K562 (cell line): Measurements from ENCODE around the gene SPRR3. TPM values are rescaled to one million over a fixed set of nuclear protein-coding genes. Genes with fewer than 3 reads are reported as not detected.
A peak's percentile ranks its signal among the peaks of the same experiment; 100 is the strongest.

ENCODE experiments used
- ATAC-seq: fragments of 200-7000 bp; cut with Tn5 transposase; 3 replicates; pipeline ENCODE4 v1.9.1; 2020; ENCODE audit warnings: moderate library complexity
- BruUV-seq: library from RNA; stranded (reverse); fragments of 400-500 nt; replicated peaks from 2 replicates; lab custom pipeline; 2021; lab: Mats Ljungman, UMichigan
- CTCF ChIA-PET: fragments of 300-600 bp; formaldehyde crosslinking; extraction: SDS; loops from one replicate; lab custom pipeline; 2021; ENCODE audit warnings: low intra/inter-chr PET ratio; lab: Yijun Ruan, JAX
- POLR2A ChIA-PET: fragments of 300-600, 350-650 bp; sonication (Branson Sonifier 250); formaldehyde crosslinking; extraction: SDS; loops from one replicate; lab custom pipeline; 2021; ENCODE audit warnings: antibody characterized with exemption, inconsistent platforms; lab: Yijun Ruan, JAX
- DNase-seq, 4 experiments: peaks; one replicate each; pipeline versions ENCODE4 v3.0.0 to v3.0.0-alpha.2; 2011 to 2018; ENCODE audit warnings: low spot score in 3 of 4, mixed read lengths in 3 of 4; ENCODE audit errors: extremely low read depth in 1 of 4
- FAIRE-seq: peaks from 2 replicates; lab custom pipeline; 2011; peaks lifted over from hg19 to GRCh38; lab: Jason Lieb, UNC
- H2AFZ ChIP-seq: 2 replicates; pipeline ENCODE4 v1.6.0; 2011; ENCODE audit warnings: low read depth, low read length, control low read depth, inconsistent platforms
- H3K27ac ChIP-seq: fragments of 200-600 bp; 3 replicates; pipeline ENCODE4 v1.8.0; 2011; ENCODE audit warnings: low read depth, mild to moderate bottlenecking, control low read depth, inconsistent platforms, low read length, moderate library complexity, mixed read lengths; ENCODE audit errors: extremely low read depth
- H3K27me3 ChIP-seq, 2 experiments: fragments of 300-600 bp in 1 of 2; 2 replicates in 1 of 2; 3 replicates in 1 of 2; pipeline versions ENCODE4 v1.6.0 to v1.8.0; 2011; ENCODE audit warnings: inconsistent platforms in 2 of 2, low read length in 2 of 2, mild to moderate bottlenecking in 1 of 2, mixed read lengths in 1 of 2, moderate library complexity in 1 of 2; ENCODE audit not compliant: control insufficient read depth in 2 of 2, insufficient read depth in 2 of 2
- H3K36me3 ChIP-seq: fragments of 300-600 bp; 3 replicates; pipeline ENCODE4 v1.8.0; 2011; ENCODE audit warnings: mild to moderate bottlenecking, low read length, inconsistent platforms; ENCODE audit not compliant: control insufficient read depth, insufficient read depth
- H3K4me1 ChIP-seq, 2 experiments: fragments of 200-600 bp in 1 of 2; replicated peaks in 1 of 2; 2 replicates in 1 of 2; 3 replicates in 1 of 2; pipeline versions ENCODE4 v1.5.1 to v1.8.0; 2011; ENCODE audit warnings: inconsistent platforms in 2 of 2, low read length in 2 of 2, mild to moderate bottlenecking in 1 of 2, mixed read lengths in 1 of 2, moderate library complexity in 1 of 2; ENCODE audit not compliant: control insufficient read depth in 2 of 2, insufficient read depth in 2 of 2
- H3K4me2 ChIP-seq: 2 replicates; pipeline ENCODE4 v1.6.1; 2011; ENCODE audit warnings: low read length, control low read depth, inconsistent platforms, mixed read lengths; ENCODE audit not compliant: insufficient read depth
- H3K4me3 ChIP-seq: fragments of 200-600 bp; sonication (generic), shearing (Covaris generic); 2 replicates; pipeline ENCODE4 v1.5.1; 2016; ENCODE audit warnings: control low read depth, inconsistent platforms
- H3K79me2 ChIP-seq: fragments of 200-600 bp; 3 replicates; pipeline ENCODE4 v1.8.0; 2011; ENCODE audit warnings: low read length, inconsistent platforms; ENCODE audit not compliant: control insufficient read depth, insufficient read depth
- H3K9ac ChIP-seq, 2 experiments: 2 replicates each; pipeline versions ENCODE4 v1.6.0 to v1.6.1; 2011; ENCODE audit warnings: low read depth in 2 of 2, low read length in 2 of 2, control low read depth in 1 of 2, inconsistent platforms in 1 of 2, mild to moderate bottlenecking in 1 of 2, mixed read lengths in 1 of 2; ENCODE audit not compliant: insufficient read depth in 1 of 2
- H3K9me1 ChIP-seq: one replicate; pipeline ENCODE4 v1.6.0; 2011; ENCODE audit warnings: inconsistent platforms, mild to moderate bottlenecking, low read length, moderate library complexity; ENCODE audit not compliant: control insufficient read depth, insufficient read depth
- H3K9me3 ChIP-seq: replicated peaks from 2 replicates; pipeline ENCODE4 v1.5.1; 2011; ENCODE audit warnings: low read depth, low read length, inconsistent platforms; ENCODE audit not compliant: control insufficient read depth, insufficient read depth
- H4K20me1 ChIP-seq: replicated peaks from 2 replicates; pipeline ENCODE4 v1.6.1; 2011; ENCODE audit warnings: low read length, inconsistent platforms, mixed read lengths; ENCODE audit not compliant: control insufficient read depth, insufficient read depth
- MEIS2 ChIP-seq: fragments of 450-650 bp; IDR thresholded peaks from 2 replicates; pipeline ENCODE4 v1.6.1; 2014; ENCODE audit warnings: mild to moderate bottlenecking; ENCODE audit not compliant: partially characterized antibody
- SETDB1 ChIP-seq: IDR thresholded peaks from one replicate; pipeline ENCODE4 v1.6.1; 2012; ENCODE audit warnings: low read length, control low read depth, inconsistent platforms
- ZC3H8 ChIP-seq: fragments of 450-650 bp; IDR thresholded peaks from 2 replicates; pipeline ENCODE4 v1.6.1; 2017
- WGBS: fragments of 100-300 bp; shearing (Covaris generic); methylation state at CpG from one replicate; pipeline ENCODE4 v1.1.6; 2016; ENCODE audit warnings: low coverage, mixed read lengths; ENCODE audit not compliant: insufficient coverage; ENCODE audit errors: missing lambda C conversion rate; 5-methylcytosine and 5-hydroxymethylcytosine counted together
- in situ Hi-C: fragments of 300-500 bp; cut with MboI; formaldehyde crosslinking; loops from 4 replicates; pipeline ENCODE4 v1.15.0; 2018; ENCODE audit warnings: inconsistent platforms, mixed read lengths
- intact Hi-C: fragments of 100-400 bp; cut with micrococcal nuclease; formaldehyde crosslinking; loops from 2 replicates; pipeline ENCODE4 v1.14.2; 2022
- polyA plus RNA-seq, 8 experiments: library from polyadenylated mRNA; depleted of rRNA in 4 of 8; stranded (reverse) in 5 of 8; unstranded in 3 of 8; fragments of >200 nt; fragmentation: Nextera tagmentation in 2 of 8; fragmentation: Illumina TruSeq in 1 of 8; extraction: Ambion mirVana in 2 of 8; extraction: Trizol in 1 of 8; gene quantifications; 2 replicates each; pipeline versions ENCODE4 v1.2.1 to v1.2.3, GENCODE V29; 2011 to 2014; ENCODE audit warnings: inconsistent platforms in 1 of 8, missing spikeins in 1 of 8
- total RNA-seq, 7 experiments: library from RNA; depleted of rRNA in 6 of 7; stranded (reverse); fragments of >200 nt in 6 of 7; fragmentation: Illumina TruSeq in 2 of 7; extraction: Trizol in 2 of 7; gene quantifications; 2 replicates each; pipeline versions ENCODE4 v1.2.1 to v1.2.3, GENCODE V29; 2011 to 2021; ENCODE audit warnings: low replicate concordance in 1 of 7
- TF ChIP-seq, protein P1 (sequence below): fragments of 250-450 bp; sonication (Bioruptor Pico); IDR thresholded peaks from 2 replicates; pipeline ENCODE4 v1.4.0; 2020

Gene SPRR3
- total and polyA plus RNA-seq, 9 of the 15 experiments (the other 6 are each of a cell fraction or from before 2014, with no cell fraction given) = not detected

GRCh38 chr1:152980676-152981075 is 20.9 kb upstream of the SPRR3 start:
- no TSS peak for BruUV-seq
- peak; percentile 7 for TF ChIP-seq MEIS2
- TF ChIP-seq ZC3H8 = no peak
- TF ChIP-seq, protein P1, sequence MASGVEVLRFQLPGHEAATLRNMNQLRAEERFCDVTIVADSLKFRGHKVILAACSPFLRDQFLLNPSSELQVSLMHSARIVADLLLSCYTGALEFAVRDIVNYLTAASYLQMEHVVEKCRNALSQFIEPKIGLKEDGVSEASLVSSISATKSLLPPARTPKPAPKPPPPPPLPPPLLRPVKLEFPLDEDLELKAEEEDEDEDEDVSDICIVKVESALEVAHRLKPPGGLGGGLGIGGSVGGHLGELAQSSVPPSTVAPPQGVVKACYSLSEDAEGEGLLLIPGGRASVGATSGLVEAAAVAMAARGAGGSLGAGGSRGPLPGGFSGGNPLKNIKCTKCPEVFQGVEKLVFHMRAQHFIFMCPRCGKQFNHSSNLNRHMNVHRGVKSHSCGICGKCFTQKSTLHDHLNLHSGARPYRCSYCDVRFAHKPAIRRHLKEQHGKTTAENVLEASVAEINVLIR (CRISPR knock-in tag) = no peak
- no peak for TF ChIP-seq SETDB1
- no peak for DNase-seq
- intact Hi-C loops (no loop called here), in situ Hi-C loops (no loop called here)
- Histone ChIP-seq H2AFZ (no peak overlapping the region), H3K4me2 (no peak overlapping the region), H3K27ac (no peak overlapping the region), H3K9me1 (no peaks in the 10 kb centered on the region), H3K27me3 (peaks cover 0 to 9% of the 10 kb centered on the region in 2 experiments; a peak in 3 of 5 replicates), H3K36me3 (no peaks in the 10 kb centered on the region), H4K20me1 (no peaks in the 10 kb centered on the region), H3K9ac (no peak overlapping the region), H3K4me1 (no peaks in the 10 kb centered on the region), H3K79me2 (no peaks in the 10 kb centered on the region), H3K9me3 (no peaks in the 10 kb centered on the region), H3K4me3 (no peak overlapping the region)
- ATAC-seq = no peak
- ChIA-PET CTCF (no interaction called here), POLR2A (interaction anchor here (1.7 kb wide), 1 partner anchor 11 kb away, joined by 4 read pairs; no protein-coding TSS in a partner anchor)
- FAIRE-seq = no peak
- WGBS = 0% methylated on average over 1 of the region's 1 CpG
